ENCODE results near the gene CYP24A1. TPM values are rescaled to one million over a fixed set of nuclear protein-coding genes. Genes with fewer than 3 reads are reported as not detected.
A peak's percentile ranks its signal among the peaks of the same experiment; 100 is the strongest.

Gene CYP24A1
- total RNA-seq, 1 donor from 2014 or later: 0.73 TPM

DNA sequence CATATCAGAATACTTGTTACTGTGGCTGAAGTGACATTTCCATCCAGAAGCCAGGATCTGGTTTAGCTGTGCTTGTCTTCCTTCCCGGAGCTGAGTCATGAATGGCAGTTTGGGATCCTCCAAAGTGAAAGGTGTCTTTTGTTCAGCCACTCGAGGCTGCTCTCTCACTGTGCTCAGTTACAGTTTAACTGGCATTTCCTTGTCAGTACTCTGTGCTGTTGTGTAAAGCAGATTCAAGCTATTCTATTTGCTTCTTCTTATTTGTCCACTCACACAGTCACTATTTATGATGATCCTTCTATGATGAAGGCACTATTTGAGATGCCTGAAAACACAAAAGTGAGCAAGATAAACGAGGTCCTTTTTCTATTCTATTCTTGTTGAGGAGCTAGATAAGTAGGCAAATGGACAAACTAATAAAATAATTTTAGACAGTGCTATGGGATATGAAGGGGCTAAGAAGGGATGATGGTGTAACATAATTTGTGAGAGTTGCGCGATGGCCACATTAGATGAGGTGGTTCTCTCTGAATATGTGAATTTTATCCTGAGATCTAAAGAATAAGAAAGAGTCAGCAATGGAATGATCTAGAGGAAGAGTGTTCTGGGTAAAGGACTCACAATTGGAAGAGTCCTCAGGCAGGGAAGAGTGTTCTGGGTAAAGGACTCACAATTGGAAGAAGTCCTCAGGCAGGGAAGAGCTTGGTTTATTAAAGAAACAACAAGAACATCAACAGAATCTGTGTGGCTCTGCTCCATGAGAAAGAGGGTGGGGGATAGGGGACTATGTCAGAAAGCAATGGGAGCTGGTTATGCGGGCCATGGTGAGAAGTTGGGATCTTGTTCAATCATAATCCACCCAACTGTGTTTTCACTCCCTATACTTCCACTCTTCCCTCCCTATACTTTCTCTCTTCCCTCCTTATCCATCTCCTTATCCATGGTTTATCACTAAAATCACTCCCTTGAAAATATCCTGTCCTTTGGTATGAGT, 40.1 kb downstream of the CYP24A1 start:
- H3K27ac ChIP-seq (ENCODE audit: low read depth, low read length): peak overlapping the region; percentile 97
- H2AFZ ChIP-seq (ENCODE audit: low read depth, low read length): peak overlapping the region; percentile 59
- peaks cover 4% of the 10 kb centered on the region for H3K9me3 ChIP-seq (ENCODE audit: insufficient read depth, low read depth, low read length)
- Mint-ChIP-seq H3K27ac (ENCODE audit: unreplicated experiment) (no peak overlapping the region), H3K4me1 (ENCODE audit: low read depth, unreplicated experiment) (no peaks in the 10 kb centered on the region), H3K27me3 (ENCODE audit: low read depth, unreplicated experiment) (no peaks in the 10 kb centered on the region), H3K9me3 (ENCODE audit: unreplicated experiment) (no peaks in the 10 kb centered on the region), H3K4me3 (ENCODE audit: unreplicated experiment) (no peak overlapping the region), H3K36me3 (ENCODE audit: low read depth, unreplicated experiment) (no peaks in the 10 kb centered on the region)
- no peak for TF ChIP-seq EZH2 (IDR thresholded peaks at IDR 0.05; ENCODE audit: insufficient read depth, low read length)
- TF ChIP-seq CTCF (IDR thresholded peaks at IDR 0.05; ENCODE audit: insufficient read depth, low read depth, low read length): no peak
- H4K20me1 ChIP-seq (ENCODE audit: insufficient read depth, low read length): no peaks in the 10 kb centered on the region
- H3K4me1 ChIP-seq (ENCODE audit: insufficient read depth, low read length): peaks cover 31% of the 10 kb centered on the region
- H3K79me2 ChIP-seq (ENCODE audit: insufficient read depth, low read length): no peaks in the 10 kb centered on the region
- FAIRE-seq: no peak
- peak overlapping the region; percentile 63 for H3K4me2 ChIP-seq (ENCODE audit: low read length)
- peak; percentile 37 for DNase-seq (ENCODE audit: low read depth)
- no peak overlapping the region for H3K4me3 ChIP-seq (ENCODE audit: insufficient read depth, low read depth, low read length)
- H3K27me3 ChIP-seq (ENCODE audit: insufficient read depth, low read length): no peaks in the 10 kb centered on the region
- H3K36me3 ChIP-seq (ENCODE audit: insufficient read depth, low read length): no peaks in the 10 kb centered on the region
- peak overlapping the region; percentile 78 for H3K9ac ChIP-seq (ENCODE audit: low read length)

DNA sequence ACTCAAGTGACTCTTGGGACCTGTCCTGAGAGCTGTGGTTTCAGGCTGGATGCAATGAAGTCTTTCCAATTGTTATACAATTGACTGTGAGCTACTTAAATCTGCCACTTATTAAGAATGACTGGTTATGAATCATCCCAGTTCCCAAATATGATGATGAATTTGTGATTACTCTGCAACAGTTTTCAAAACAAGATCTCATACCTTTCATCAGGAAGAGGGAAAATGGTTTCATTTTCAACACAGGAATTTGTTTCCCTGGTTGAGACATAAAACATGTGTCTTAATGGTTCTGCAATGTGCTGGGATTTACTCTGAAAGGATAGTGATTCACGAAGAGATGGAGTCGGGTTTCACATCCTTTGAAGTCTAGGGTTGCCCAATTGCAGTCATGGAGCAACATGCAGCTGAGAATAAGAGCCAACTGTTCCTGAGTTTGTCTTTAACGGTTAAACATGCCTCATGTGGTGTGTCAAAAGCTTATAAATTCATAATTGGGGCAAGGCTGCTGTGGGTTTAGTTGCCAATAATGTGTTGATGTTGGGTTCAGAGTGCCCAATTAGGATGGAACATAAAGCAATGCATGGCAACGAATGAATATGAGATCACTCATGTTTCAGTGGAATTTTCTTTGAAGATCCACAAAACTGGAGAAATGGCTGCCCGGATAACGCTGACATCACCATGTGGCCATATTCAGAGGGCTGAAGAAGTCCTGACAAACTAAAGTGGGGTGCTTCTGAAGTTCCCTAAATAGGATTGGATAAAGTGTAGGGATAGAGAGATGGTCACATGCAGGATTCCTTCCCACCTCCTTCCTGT, 41.0 kb downstream of the CYP24A1 start:
- TF ChIP-seq EZH2 (IDR thresholded peaks at IDR 0.05; ENCODE audit: insufficient read depth, low read length) (no peak), CTCF (IDR thresholded peaks at IDR 0.05; ENCODE audit: insufficient read depth, low read depth, low read length) (no peak)
- Histone ChIP-seq H3K4me2 (ENCODE audit: low read length) (peak overlapping the region; percentile 63), H2AFZ (ENCODE audit: low read depth, low read length) (peak overlapping the region; percentile 59), H3K9ac (ENCODE audit: low read length) (peak overlapping the region; percentile 78), H3K27ac (ENCODE audit: low read depth, low read length) (peak overlapping the region; percentile 97), H3K4me3 (ENCODE audit: insufficient read depth, low read depth, low read length) (no peak overlapping the region), H4K20me1 (ENCODE audit: insufficient read depth, low read length) (no peaks in the 10 kb centered on the region), H3K36me3 (ENCODE audit: insufficient read depth, low read length) (no peaks in the 10 kb centered on the region), H3K9me3 (ENCODE audit: insufficient read depth, low read depth, low read length) (peaks cover 4% of the 10 kb centered on the region), H3K79me2 (ENCODE audit: insufficient read depth, low read length) (no peaks in the 10 kb centered on the region), H3K4me1 (ENCODE audit: insufficient read depth, low read length) (peaks cover 35% of the 10 kb centered on the region), H3K27me3 (ENCODE audit: insufficient read depth, low read length) (no peaks in the 10 kb centered on the region)
- Mint-ChIP-seq H3K27ac (ENCODE audit: unreplicated experiment) (no peak overlapping the region), H3K27me3 (ENCODE audit: low read depth, unreplicated experiment) (no peaks in the 10 kb centered on the region), H3K9me3 (ENCODE audit: unreplicated experiment) (no peaks in the 10 kb centered on the region), H3K36me3 (ENCODE audit: low read depth, unreplicated experiment) (no peaks in the 10 kb centered on the region), H3K4me1 (ENCODE audit: low read depth, unreplicated experiment) (peaks cover 7% of the 10 kb centered on the region), H3K4me3 (ENCODE audit: unreplicated experiment) (no peak overlapping the region)
- DNase-seq (ENCODE audit: low read depth): peak; percentile 99
- FAIRE-seq: peak; percentile 89
